Activated CD8-positive, alpha-beta T cell treated with anti-CD3 and anti-CD28 coated beads for 36 hours (primary cell): ENCODE measurements around the gene DDX47. TPM values are rescaled to one million over a fixed set of nuclear protein-coding genes. Genes with fewer than 3 reads are reported as not detected.

Source experiments
- ATAC-seq: fragments of 200-7000 bp; cut with Tn5 transposase; one replicate; pipeline ENCODE4 v1.10.0; 2021; ENCODE audit warnings: mild to moderate bottlenecking, moderate library complexity
- CTCF ChIA-PET: fragments of 350-600 bp; sonication (Branson Sonifier 250); formaldehyde crosslinking; loops from one replicate; lab custom pipeline; 2021; ENCODE audit warnings: antibody characterized with exemption; lab: Charles Lee
- POLR2A ChIA-PET: fragments of 350-600 bp; sonication (Branson Sonifier 250); formaldehyde crosslinking; loops from one replicate; lab custom pipeline; 2021; ENCODE audit warnings: antibody characterized with exemption; lab: Charles Lee
- DNase-seq: peaks from one replicate; pipeline ENCODE4 v3.0.0-alpha.2; 2020
- H3K27ac Mint-ChIP-seq: one replicate; pipeline ENCODE4 v1.8.0; 2021; ENCODE audit warnings: mild to moderate bottlenecking, mixed read lengths
- H3K27me3 Mint-ChIP-seq: one replicate; pipeline ENCODE4 v1.8.0; 2021; ENCODE audit warnings: mixed read lengths
- H3K36me3 Mint-ChIP-seq: one replicate; pipeline ENCODE4 v1.8.0; 2021; ENCODE audit warnings: low read depth, mixed read lengths
- H3K4me1 Mint-ChIP-seq: one replicate; pipeline ENCODE4 v1.8.0; 2021; ENCODE audit warnings: low read depth, mixed read lengths
- H3K4me3 Mint-ChIP-seq: one replicate; pipeline ENCODE4 v1.8.0; 2021; ENCODE audit warnings: mild to moderate bottlenecking, moderate library complexity, mixed read lengths
- H3K9me3 Mint-ChIP-seq: one replicate; pipeline ENCODE4 v1.8.0; 2021; ENCODE audit warnings: mixed read lengths
- CTCF ChIP-seq: fragments of 200-600 bp; IDR thresholded peaks from one replicate; pipeline ENCODE4 v1.8.0; 2022; ENCODE audit warnings: antibody characterized with exemption, mild to moderate bottlenecking
- intact Hi-C: fragments of 100-400 bp; cut with micrococcal nuclease; formaldehyde crosslinking; loops from one replicate; pipeline ENCODE4 v1.10.0; 2022
- total RNA-seq, 2 experiments: library from RNA; stranded (reverse); gene quantifications; one replicate each; pipeline ENCODE4 v1.2.3, GENCODE V29; 2021

Gene DDX47
- total RNA-seq, 2 experiments from 2014 or later, result 86.0 to 96.9 TPM

- Mint-ChIP-seq H3K9me3 (no peaks in the 10 kb centered on the region), H3K4me1 (peaks cover 20% of the 10 kb centered on the region), H3K36me3 (peaks cover 2% of the 10 kb centered on the region), H3K4me3 (no peak overlapping the region), H3K27me3 (no peaks in the 10 kb centered on the region), H3K27ac (no peak overlapping the region)
- TF ChIP-seq CTCF, result no peak
- ATAC-seq (no peak), DNase-seq (no peak)
- CTCF ChIA-PET, result interaction anchor here (2.3 to 6.7 kb wide), 3 partner anchors 11 to 189 kb away, joined by 8 to 108 read pairs (median 72); partner anchors contain the start of gene DDX47
- intact Hi-C loops, result no loop called here
- POLR2A ChIA-PET, result no interaction called here
Measured at GRCh38 chr12:12790956-12791355, 22.2 kb upstream of the DDX47 start.

GRCh38 chr12:12791756-12792369 lies 21.3 kb upstream of the DDX47 start:
- Mint-ChIP-seq H3K27ac (no peak overlapping the region), H3K9me3 (no peaks in the 10 kb centered on the region), H3K36me3 (peaks cover 2% of the 10 kb centered on the region), H3K4me3 (no peak overlapping the region), H3K27me3 (no peaks in the 10 kb centered on the region), H3K4me1 (peaks cover 17% of the 10 kb centered on the region)
- no peak for ATAC-seq
- TF ChIP-seq CTCF, result no peak
- POLR2A ChIA-PET, result interaction anchor here (1.1 kb wide), 1 partner anchor 54 kb away, joined by 3 read pairs; no protein-coding TSS in a partner anchor
- DNase-seq, result no peak
- CTCF ChIA-PET, result interaction anchor here (1.0 to 2.1 kb wide), 3 partner anchors 12 to 125 kb away, joined by 3 to 7 read pairs (median 5); no protein-coding TSS in a partner anchor
- intact Hi-C loops, result no loop called here

- no peak overlapping the region for H3K27ac Mint-ChIP-seq
- H3K4me3 Mint-ChIP-seq, result no peak overlapping the region
- ChIA-PET POLR2A (interaction anchor here (1.1 kb wide), 1 partner anchor 55 kb away, joined by 3 read pairs; no protein-coding TSS in a partner anchor), CTCF (interaction anchor here (0.6 to 2.1 kb wide), 5 partner anchors 11 to 124 kb away, joined by 3 to 7 read pairs (median 5); no protein-coding TSS in a partner anchor)
- H3K36me3 Mint-ChIP-seq, result peaks cover 2% of the 10 kb centered on the region
- ATAC-seq, result no peak
- no peak for TF ChIP-seq CTCF
- DNase-seq, result no peak
- H3K27me3 Mint-ChIP-seq, result no peaks in the 10 kb centered on the region
- peaks cover 17% of the 10 kb centered on the region for H3K4me1 Mint-ChIP-seq
- intact Hi-C loops, result no loop called here
- no peaks in the 10 kb centered on the region for H3K9me3 Mint-ChIP-seq
Measured at GRCh38 chr12:12792421-12792820, 20.7 kb upstream of the DDX47 start.

- H3K4me1 Mint-ChIP-seq, result no peaks in the 10 kb centered on the region
- H3K27ac Mint-ChIP-seq, result no peak overlapping the region
- no peaks in the 10 kb centered on the region for H3K36me3 Mint-ChIP-seq
- DNase-seq (no peak), ATAC-seq (no peak)
- intact Hi-C loops, result no loop called here
- no peaks in the 10 kb centered on the region for H3K27me3 Mint-ChIP-seq
- CTCF ChIA-PET, result interaction anchor here (0.7 kb wide), 1 partner anchor 28 kb away, joined by 3 read pairs; no protein-coding TSS in a partner anchor
- POLR2A ChIA-PET, result interaction anchor here (0.5 to 0.8 kb wide), 3 partner anchors 10 to 64 kb away, joined by 3 read pairs; no protein-coding TSS in a partner anchor
- H3K9me3 Mint-ChIP-seq, result no peaks in the 10 kb centered on the region
- no peak overlapping the region for H3K4me3 Mint-ChIP-seq
- no peak for TF ChIP-seq CTCF
Measured at GRCh38 chr12:12794686-12795085, 18.5 kb upstream of the DDX47 start.

GRCh38 chr12:12796171-12796570 lies 17.0 kb upstream of the DDX47 start:
- Mint-ChIP-seq H3K4me1 (peaks cover 4% of the 10 kb centered on the region), H3K36me3 (no peaks in the 10 kb centered on the region), H3K27ac (no peak overlapping the region), H3K27me3 (no peaks in the 10 kb centered on the region), H3K9me3 (no peaks in the 10 kb centered on the region), H3K4me3 (no peak overlapping the region)
- CTCF ChIA-PET, result interaction anchor here (11.5 kb wide), 1 partner anchor 9 kb away, joined by 108 read pairs; the partner anchor contains the start of gene APOLD1
- intact Hi-C loops, result no loop called here
- TF ChIP-seq CTCF, result no peak
- POLR2A ChIA-PET, result interaction anchor here (1.0 kb wide), 1 partner anchor 9 kb away, joined by 3 read pairs; no protein-coding TSS in a partner anchor
- DNase-seq (no peak), ATAC-seq (no peak)
